WERI-Rb-1 (cell line): ENCODE data around the gene TEAD3.
"Not testable (repeated sequence)": the region's sequence is repeated elsewhere in the genome, so short reads cannot be mapped to it uniquely, and the experiment has no call there.

Experiments used
- DNase-seq: peaks from one replicate; pipeline ENCODE4 v3.0.0-alpha.2; 2020
- H3K27ac ChIP-seq: fragments of 250-450 bp; sonication (Bioruptor Pico); 2 replicates; pipeline ENCODE4 v1.5.1; 2020; ENCODE audit warnings: mild to moderate bottlenecking, moderate library complexity
- H3K27me3 ChIP-seq: fragments of 250-450 bp; sonication (Bioruptor Pico); 2 replicates; pipeline ENCODE4 v1.5.1; 2021; ENCODE audit warnings: mild to moderate bottlenecking, low read depth, moderate library complexity; ENCODE audit not compliant: insufficient read depth, severe bottlenecking
- H3K36me3 ChIP-seq: fragments of 250-450 bp; sonication (Bioruptor Pico); 2 replicates; pipeline ENCODE4 v1.5.1; 2020; ENCODE audit warnings: mild to moderate bottlenecking, moderate library complexity
- H3K4me3 ChIP-seq: 2 replicates; pipeline ENCODE4 v1.5.1; 2011; ENCODE audit warnings: low read depth, mild to moderate bottlenecking, control low read depth, low read length
- H3K9me3 ChIP-seq: fragments of 250-450 bp; sonication (Bioruptor Pico); 2 replicates; pipeline ENCODE4 v1.5.1; 2021; ENCODE audit warnings: mild to moderate bottlenecking, moderate library complexity; ENCODE audit not compliant: severe bottlenecking
- CTCF ChIP-seq: IDR thresholded peaks from 2 replicates; pipeline ENCODE4 v1.5.1; 2011; ENCODE audit warnings: low read depth, mild to moderate bottlenecking, control low read depth, inconsistent platforms, low read length

TEAD3 gene

GRCh38 chr6:35522151-35522550, 25.3 kb upstream of the TEAD3 start:
- Histone ChIP-seq H3K27me3 (no peaks in the 10 kb centered on the region), H3K36me3 (no peaks in the 10 kb centered on the region), H3K4me3 (no peak overlapping the region), H3K9me3 (no peaks in the 10 kb centered on the region), H3K27ac (peak overlapping the region; percentile 72)
- TF ChIP-seq CTCF = no peak
- DNase-seq = no peak

- TF ChIP-seq CTCF = no peak
- no peaks in the 10 kb centered on the region for H3K36me3 ChIP-seq
- no peak overlapping the region for H3K4me3 ChIP-seq
- H3K27ac ChIP-seq = no peak overlapping the region
- H3K27me3 ChIP-seq = no peaks in the 10 kb centered on the region
- DNase-seq = no peak
- H3K9me3 ChIP-seq = no peaks in the 10 kb centered on the region
Measured at GRCh38 chr6:35521235-35521634, 24.4 kb upstream of the TEAD3 start.

DNA sequence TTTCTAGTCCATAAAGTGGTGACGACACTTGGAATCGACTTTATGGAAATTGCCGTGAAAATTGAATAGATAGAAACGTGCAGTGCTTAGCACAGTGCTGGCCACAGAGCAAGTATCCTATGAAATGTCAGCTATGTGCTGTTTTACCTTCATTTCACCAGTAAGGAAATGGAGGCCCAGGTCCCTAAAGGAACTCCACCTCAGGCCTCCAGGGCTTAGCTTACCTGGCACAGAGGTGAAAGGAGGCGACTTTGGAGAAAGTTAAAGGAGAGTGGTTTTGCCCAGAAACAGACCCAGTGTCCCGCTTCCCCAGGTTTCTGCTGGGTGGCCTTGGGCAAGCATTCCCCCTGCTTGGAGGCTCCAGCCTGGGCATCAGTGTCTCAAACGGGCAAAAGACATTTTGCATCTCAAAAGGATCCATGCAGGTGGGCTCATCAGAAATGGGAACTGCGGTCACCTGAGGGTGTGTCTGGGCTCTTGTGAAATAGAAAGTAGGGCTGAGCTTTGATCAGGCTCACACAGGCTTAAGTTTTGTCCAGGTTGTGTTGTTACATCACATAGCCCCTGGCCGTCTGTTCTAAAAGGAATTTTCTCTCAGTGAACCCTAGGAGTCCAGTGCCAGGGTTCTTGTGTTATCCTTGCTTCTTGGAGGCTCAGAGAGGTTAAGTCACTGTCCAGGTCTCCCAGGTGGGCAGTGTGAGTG, 22.6 kb upstream of the TEAD3 start:
- Histone ChIP-seq H3K27me3 (no peaks in the 10 kb centered on the region), H3K4me3 (no peak overlapping the region), H3K9me3 (no peaks in the 10 kb centered on the region), H3K27ac (no peak overlapping the region), H3K36me3 (no peaks in the 10 kb centered on the region)
- no peak for TF ChIP-seq CTCF
- DNase-seq = no peak

DNA sequence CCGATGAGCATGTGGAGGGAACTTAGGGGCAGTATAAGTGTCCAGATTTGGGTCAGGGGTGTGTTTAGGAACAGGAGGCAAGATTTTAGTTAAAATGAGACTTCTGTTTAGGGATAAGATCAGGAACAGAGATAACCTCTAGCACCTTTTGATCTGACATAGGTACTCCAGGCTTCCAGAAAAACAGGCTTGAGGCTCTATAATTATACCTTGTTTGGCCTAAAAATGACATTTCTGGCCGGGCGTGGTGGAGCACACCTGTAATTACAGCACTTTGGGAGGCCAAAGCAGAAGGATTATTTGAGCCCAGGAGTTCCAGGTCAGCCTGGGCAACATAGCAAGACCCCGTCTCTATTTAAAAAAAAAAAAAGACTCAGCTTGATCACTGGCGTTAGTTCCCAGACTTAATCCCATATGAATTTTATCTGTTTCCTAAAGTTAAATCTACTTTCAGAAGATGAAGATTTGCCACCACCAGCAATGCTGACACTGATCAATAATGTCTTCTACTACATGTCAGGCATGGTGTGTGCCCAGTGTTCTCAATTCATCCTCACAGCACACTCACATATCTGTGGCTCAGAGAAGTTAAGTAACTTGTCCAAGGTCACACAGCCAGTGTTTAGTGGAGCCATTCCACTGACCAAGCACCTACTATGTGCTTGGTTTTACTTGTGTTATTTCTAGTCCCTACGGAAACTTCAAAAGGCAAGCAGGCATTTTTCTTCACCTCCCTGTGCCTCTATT, 21.9 kb upstream of the TEAD3 start:
- H3K4me3 ChIP-seq = no peak overlapping the region
- no peaks in the 10 kb centered on the region for H3K9me3 ChIP-seq
- no peak overlapping the region for H3K27ac ChIP-seq
- no peaks in the 10 kb centered on the region for H3K27me3 ChIP-seq
- DNase-seq = no peak
- TF ChIP-seq CTCF = no peak
- no peaks in the 10 kb centered on the region for H3K36me3 ChIP-seq

DNA sequence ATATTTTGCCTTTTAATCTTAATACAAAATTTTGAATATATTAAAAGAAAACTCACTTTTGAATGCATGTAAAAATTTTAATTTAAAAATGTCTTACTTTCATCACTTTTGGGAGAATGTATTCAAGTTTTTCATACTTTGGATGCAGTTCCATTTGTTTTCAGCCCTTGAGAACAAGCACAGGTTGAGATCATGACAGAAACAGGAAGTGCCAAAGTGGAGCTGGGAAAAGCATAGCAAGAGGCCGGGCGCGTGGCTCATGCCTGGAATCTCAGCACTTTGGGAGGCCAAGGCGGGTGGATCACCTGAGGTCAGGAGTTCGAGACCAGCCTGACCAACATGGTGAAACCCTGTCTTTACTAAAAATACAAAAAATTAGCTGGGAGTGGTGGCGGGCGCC, 21.1 kb upstream of the TEAD3 start:
- H3K27me3 ChIP-seq, H3K4me3 ChIP-seq, H3K27ac ChIP-seq, H3K9me3 ChIP-seq, H3K36me3 ChIP-seq, DNase-seq: not testable (repeated sequence)

DNA sequence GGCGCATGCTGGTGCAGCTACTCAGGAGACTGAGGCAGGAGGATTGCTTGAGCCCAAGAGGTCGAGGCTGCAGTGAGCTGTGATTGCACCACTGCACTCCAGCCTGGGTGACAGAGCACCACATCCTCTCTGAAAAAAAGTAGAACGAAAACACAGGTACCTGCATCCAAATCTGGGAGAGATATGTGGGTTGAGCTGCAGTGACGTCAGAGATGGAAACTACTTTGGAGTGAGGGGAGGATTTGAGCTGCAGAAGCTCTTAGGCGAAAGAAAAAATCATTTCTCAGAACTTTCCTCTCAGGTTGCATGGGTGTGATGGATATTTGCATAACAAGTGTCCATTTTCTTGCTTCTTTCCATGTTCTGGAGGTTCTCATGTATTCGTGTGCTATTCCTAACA, 19.8 kb upstream of the TEAD3 start:
- Histone ChIP-seq H3K27me3 (no peaks in the 10 kb centered on the region), H3K36me3 (no peaks in the 10 kb centered on the region; the same call in 1 of the 2 replicates), H3K9me3 (no peaks in the 10 kb centered on the region), H3K4me3 (no peak overlapping the region), H3K27ac (no peak overlapping the region)
- no peak for DNase-seq
- TF ChIP-seq CTCF = no peak
